Glomerular visceral epithelial cell (primary cell): Measurements from ENCODE around the gene LCTL.

Experiments
- DNase-seq: peaks from one replicate; pipeline ENCODE4 v3.0.0-alpha.2; 2016; ENCODE audit errors: extremely low spot score

The LCTL gene

DNA sequence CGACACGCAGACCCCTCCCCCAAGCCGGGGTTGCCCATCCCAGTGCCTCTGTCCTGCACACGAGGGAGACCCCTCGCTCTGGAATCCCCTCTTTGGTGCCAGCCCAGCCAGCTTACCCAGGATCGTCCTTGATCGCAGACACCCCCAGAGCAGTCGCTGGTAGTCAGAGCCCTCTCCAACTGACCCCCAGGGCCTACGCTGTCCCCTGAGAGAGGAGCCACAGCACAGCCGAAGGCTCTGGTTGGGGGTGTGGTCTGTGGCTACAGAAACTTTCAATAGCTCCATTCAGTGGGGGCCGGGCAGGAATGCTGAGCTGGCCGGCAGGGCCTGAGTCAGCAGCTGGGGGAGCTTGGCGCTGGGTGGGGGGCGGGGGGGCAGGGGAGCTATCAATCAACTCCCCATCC, at the start of gene LCTL:
Gene LCTL, minus strand, starts transcription at position 258 of the 404 bp plus-strand sequence. CDS start 633 bp downstream, outside the sequence.
- DNase-seq, result peak; percentile 57

GRCh38 chr15:66614951-66615760, 49.4 kb upstream of the LCTL start:
- no peak for DNase-seq

DNA sequence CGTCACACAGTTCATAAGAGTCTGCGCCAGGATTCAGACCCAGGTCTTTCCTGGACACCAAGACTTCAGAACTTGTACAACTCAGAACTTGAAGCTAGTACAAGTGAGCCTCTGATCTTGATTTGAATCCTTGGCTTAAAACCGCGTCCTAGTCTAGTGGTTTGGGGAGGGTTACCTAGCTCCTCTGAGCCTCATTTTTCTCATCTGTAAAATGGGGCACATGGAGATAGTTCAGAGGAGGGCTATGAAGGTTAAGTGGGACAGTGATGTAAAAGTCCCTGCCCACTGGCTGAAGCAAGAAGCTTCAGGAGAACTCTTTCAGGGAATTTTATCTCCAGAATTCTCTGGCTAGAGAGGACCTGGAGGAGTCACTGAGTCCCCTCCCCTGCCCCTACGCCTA, 48.7 kb upstream of the LCTL start:
- DNase-seq, result no peak

- DNase-seq, result no peak
These were observed 47.9 kb upstream of the LCTL start for GRCh38 chr15:66613743-66614142.

DNA sequence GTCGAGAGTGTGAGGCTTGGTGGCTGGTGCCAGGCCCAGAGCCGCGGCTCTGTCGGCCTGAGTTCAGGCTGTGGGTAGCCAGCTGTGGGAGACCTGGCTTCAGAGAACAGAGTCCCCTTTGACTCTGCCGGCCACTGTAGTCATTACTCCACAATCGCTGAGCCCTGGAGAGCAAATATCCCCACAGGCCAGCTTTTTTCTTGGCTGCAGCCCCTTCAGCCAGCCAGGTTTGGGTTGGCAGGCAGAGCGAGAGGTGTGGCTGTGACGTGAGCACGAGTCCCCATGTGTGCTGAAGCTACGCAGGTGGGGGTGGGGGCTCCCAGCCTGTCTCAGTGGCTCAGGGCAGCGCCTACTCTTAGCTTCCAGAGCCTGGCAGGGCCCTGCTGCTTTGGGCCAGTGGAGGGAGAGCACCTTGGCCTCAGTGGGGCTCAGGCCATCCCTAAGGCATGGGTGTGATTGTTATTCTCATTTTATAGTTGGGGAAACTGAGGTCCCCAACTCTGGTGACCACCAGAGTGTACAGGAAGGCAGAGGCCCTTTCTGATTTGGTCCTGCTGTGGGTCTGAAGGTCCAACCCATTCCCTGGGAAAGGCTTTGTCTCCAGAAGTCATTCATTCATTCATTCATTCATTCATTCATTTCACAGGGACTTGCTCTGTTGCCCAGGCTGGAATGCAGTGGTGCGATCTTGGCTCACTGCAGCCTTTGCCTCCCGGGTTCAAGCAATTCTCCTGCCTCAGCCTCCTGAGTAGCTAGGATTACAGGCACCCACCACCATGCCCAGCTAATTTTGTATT, 45.7 kb upstream of the LCTL start:
- DNase-seq, result no peak

DNA sequence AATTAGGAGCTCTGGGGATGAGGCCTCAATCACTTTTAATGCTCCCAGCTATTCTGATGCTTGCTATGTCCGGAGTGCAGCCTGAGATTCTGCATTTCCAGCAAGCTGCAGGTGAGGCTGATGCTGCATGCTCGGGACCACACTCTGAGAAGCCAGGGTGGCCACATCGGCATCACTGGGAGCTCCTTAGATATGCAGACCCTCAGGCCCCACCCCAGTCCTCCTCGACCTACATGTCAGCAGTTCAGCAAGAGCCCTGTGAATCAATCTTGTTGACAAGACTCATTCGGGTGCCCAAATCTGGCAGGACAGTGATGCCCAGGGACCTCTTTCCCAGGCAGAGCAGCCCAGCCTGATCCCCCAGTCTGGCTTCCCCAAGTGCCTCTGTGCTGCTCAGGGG, 44.1 kb upstream of the LCTL start:
- DNase-seq, result no peak

DNA sequence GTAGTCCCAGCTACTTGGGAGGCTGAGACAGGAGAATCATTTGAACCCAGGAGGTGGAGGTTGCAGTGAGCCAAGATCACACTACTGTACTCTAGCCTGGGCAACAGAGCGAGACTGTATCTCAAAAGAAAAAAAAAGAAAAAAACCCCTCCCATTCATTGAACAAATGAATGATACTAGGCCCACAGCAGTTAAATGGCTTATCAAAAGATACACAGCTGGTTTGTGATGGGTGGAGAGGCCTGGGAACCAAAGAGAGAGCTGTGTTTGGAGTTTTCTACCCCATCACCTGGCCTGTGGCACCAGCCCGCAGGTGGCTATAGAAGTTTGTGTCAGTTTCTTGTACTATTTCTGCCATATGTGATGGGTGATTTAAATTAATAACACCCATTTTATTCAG, 43.1 kb upstream of the LCTL start:
- no peak for DNase-seq

DNA sequence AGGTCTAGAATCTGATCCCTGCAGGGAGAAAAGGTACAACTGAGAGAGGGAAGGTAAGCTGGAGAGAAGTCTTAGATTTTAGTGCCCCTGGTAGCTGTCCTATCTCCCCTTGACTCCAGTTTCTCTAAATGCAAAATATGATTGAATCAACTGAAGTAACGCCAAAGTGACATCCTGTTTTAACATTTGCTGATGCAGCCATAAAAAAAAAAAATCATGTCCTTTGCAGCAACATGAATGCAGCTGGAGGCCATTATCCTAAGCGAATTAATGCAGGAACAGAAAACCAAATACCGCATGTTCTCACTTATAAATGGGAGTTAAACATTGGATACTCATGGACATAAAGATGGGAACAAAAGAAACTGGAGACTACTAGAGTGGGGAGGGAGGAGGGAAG, 42.4 kb upstream of the LCTL start:
- DNase-seq, result no peak

DNA sequence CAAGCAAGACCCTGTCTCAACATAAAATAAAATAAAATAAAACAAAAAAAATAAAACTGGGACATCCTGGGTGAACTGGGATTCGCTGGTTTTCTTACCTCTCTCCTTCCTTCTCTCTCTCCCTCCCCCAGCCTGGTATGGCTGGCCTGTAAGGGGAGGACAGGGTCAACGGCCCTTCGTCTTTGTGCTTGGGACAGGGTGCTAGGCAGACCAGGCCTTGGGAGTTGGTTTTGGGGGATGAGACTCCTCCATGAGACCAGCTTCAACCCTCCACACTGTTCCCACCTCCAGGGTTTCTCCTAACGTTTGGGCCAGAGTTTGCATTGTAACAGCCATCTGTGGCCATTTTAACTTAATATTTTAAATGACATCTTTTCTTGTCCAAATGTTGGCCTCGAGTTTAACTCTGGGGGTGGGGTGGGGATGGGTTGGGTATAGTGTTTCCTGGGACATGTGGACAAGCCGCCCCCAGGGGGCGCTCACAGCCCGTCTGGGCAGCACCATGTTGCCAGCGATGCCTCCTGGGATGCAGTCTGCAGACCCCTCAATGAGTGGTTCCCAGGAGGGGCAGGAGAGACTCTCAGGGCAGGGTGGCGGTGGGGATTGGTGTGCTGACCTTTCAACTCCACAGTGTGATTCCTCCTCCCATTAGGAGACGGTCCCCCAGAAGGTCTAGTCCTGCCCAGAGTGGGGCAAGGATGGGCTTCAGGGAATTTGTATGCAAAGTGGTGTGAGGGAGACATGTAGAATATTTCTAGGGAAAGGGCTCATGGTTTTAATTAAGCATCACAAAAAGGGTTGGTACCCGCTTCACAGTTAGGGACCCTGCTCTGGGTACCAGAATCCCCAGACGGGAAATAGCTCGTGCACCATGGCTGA, 37.7 kb upstream of the LCTL start:
- peak; percentile 68 for DNase-seq

- DNase-seq, result no peak
These were observed 35.7 kb upstream of the LCTL start for GRCh38 chr15:66601521-66601920.

DNA sequence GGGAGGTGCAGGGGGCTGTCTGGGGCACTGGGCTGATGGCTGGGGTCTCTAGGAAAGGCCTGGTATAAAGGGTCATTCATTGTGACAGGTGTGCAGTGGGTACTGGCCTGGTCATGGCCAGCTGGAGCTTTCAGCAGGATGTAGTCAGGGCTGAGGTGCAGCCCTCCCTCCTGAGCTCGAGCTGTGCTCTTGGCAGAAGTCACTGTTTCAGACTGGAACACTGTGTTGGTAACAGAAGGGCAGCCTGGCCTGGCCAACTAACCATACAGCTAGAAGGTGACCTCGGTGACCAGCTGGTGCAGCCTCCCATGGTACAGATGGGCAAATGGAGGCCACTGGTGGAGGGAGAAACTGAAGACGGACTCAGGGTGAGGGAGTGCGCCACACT, 34.4 kb upstream of the LCTL start:
- DNase-seq, result no peak

- no peak for DNase-seq
These were observed 33.9 kb upstream of the LCTL start for GRCh38 chr15:66599536-66600239.

- DNase-seq, result no peak
These were observed 32.5 kb upstream of the LCTL start for GRCh38 chr15:66598095-66598815.

DNA sequence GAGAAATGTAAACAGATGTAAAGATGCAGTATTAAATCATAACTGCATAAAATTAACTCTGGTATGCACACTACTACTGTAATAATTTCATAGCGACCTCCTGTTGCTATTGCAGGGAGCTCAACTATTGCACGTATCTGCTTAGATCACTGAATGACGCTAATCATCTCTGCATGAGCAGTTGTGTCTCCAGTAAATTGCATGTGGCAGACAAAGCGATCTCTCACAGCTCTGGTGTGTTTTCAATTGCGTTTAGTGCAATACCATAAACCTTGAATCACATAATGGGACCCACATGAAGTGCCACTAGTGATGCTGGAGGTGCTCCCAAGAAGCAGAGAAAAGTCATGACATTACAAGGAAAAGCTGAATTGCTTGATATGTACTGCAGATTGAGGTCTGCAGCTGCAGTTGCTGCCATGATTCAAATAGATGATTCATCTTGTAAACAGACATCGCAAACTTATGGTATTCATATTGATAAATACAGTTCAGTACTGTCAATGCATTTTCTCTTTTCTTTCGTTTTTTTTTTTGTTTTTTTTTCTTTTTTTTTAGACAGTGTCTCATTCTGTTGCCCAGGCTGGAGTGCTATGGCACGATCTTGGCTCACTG, 30.2 kb upstream of the LCTL start:
- DNase-seq, result no peak

- no peak for DNase-seq
These were observed 29.5 kb upstream of the LCTL start for GRCh38 chr15:66595332-66595731.

DNA sequence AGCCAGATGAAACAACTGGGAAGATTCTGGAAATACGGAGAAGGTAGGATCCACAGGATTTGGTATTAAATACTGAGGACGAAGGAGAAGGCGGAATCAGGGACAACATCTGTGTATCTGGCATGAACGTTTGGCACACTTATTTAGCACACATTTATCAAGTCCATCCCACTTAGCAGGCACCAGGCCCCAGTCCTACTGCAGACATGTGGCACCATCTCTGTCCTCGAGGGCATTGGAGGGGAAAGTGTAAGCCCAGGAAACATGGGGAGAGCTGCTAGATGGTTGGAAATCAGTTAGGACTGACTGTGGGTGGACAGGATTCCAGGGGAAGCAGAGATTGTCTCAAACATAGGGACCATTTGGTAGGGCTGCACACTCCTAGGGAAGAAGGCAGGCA, 29.0 kb upstream of the LCTL start:
- no peak for DNase-seq

DNA sequence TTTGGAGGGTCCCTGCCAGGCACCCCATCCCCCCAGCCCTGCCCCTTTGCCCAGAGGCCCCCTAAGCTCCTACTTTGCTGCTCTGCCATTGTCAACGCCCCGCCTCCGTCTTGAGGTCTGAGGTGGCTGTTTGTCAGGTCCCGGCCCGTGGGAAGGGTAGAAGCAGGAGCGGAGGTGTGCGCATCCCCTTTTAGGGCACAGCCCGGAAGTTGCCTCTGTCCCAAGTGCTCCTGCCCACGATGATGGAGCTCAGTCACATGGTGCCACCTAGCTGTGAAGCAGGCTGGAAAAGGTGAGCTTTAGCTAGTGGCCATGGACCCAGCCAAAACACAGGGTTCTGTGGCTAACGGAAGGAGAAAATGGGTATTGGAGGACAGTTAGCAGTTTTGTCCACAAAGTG, 28.5 kb upstream of the LCTL start:
- DNase-seq, result no peak

DNA sequence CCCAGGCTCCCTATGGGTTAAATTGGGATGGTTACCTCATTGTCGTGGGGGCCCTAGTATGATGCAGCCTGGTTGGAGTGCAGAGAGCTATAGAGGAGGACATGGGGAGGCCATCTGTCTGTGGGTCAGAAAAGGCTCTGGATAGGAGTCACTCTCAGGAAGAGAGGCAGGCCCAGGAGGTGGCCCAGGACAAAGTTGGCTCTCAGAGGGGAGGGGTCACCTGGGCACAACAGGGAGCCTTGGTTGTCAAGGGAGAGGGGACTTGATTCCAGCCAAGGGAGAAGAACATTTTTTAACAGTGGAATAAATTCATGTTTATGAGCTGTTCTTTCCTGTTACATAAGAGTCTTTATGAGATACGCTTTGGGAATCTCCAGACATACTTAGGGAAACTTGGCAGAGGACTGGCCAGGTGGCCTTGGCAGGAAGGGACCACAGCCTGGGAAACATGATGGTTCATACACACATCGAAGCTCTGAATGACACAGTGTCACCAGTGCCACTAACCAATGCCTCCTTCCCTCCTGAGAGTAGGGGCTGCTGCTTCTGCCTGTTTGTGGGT, 27.5 kb upstream of the LCTL start:
- DNase-seq, result no peak

- DNase-seq, result no peak
These were observed 26.9 kb upstream of the LCTL start for GRCh38 chr15:66592505-66593218.
